ENCODE results near the gene KCNJ12. TPM values are rescaled to one million over a fixed set of nuclear protein-coding genes. Genes with fewer than 3 reads are reported as not detected.
"Not testable (repeated sequence)": the region's sequence is repeated elsewhere in the genome, so short reads cannot be mapped to it uniquely, and the experiment has no call there.

KCNJ12 gene
- total and polyA plus RNA-seq, 2 of the 4 experiments (the other 2 are of a cell fraction) = under 0.01 to 0.10 TPM

GRCh38 chr17:21436481-21436880 lies 60.3 kb downstream of the KCNJ12 start:
- WGBS, 2 experiments (ENCODE audit: extremely low coverage in 2 of 2, insufficient read length in 1 of 2) = no CpG with 5 or more reads among the region's 7 CpGs
- H3K56ac ChIP-seq (ENCODE audit: extremely low read depth, insufficient read depth, low read length); H2BK15ac ChIP-seq (ENCODE audit: low read depth, low read length); H2AK5ac ChIP-seq (ENCODE audit: low read depth, low read length); H3K4me1 ChIP-seq (ENCODE audit: control insufficient read depth, insufficient read depth, low read length); dilution Hi-C loops (cut with HindIII; ENCODE audit: low sequenced_read_pairs, unreplicated experiment); H3K36me3 ChIP-seq (ENCODE audit: control insufficient read depth, insufficient read depth, low read length); H2BK20ac ChIP-seq (ENCODE audit: low read depth, low read length); H3K23ac ChIP-seq (ENCODE audit: low read depth, low read length); H2AK9ac ChIP-seq (replicated peaks; ENCODE audit: low read depth, low read length, poor library complexity); CTCF ChIA-PET; H3K4ac ChIP-seq (ENCODE audit: low read depth, low read length); H3K9me3 ChIP-seq (ENCODE audit: control insufficient read depth, insufficient read depth, low read length); H3K4me2 ChIP-seq (ENCODE audit: low read depth, low read length); H4K8ac ChIP-seq (ENCODE audit: low read depth in 2 of 2, low read length in 2 of 2); intact Hi-C loops (cut with micrococcal nuclease); H3K9me1 ChIP-seq (ENCODE audit: insufficient read depth, low read length); H3K4me3 ChIP-seq (ENCODE audit: insufficient read depth, low read depth, low read length); H3K79me1 ChIP-seq (ENCODE audit: low read depth in 1 of 2, low read length in 2 of 2); H4K91ac ChIP-seq (ENCODE audit: insufficient read depth, low read depth, low read length); H4K20me1 ChIP-seq (ENCODE audit: insufficient read depth, low read length); H4K5ac ChIP-seq (ENCODE audit: low read depth, low read length); DNase-seq; H2BK120ac ChIP-seq (ENCODE audit: low read depth, low read length); H3K27me3 ChIP-seq (ENCODE audit: control insufficient read depth, insufficient read depth, low read length); H3K9ac ChIP-seq (ENCODE audit: low read depth, low read length); H3K14ac ChIP-seq (replicated peaks; ENCODE audit: low read depth, low read length); H2BK5ac ChIP-seq (ENCODE audit: low read depth, low read length, poor library complexity, severe bottlenecking); H3K18ac ChIP-seq (ENCODE audit: low read depth, low read length); ATAC-seq (ENCODE audit: low read depth); POLR2A ChIA-PET (ENCODE audit: unreplicated experiment); BruUV-seq (replicated peaks); H3K27ac ChIP-seq (ENCODE audit: insufficient read depth, low read length); in situ Hi-C loops (cut with MboI; ENCODE audit: low sequenced_read_pairs); H2AFZ ChIP-seq (replicated peaks; ENCODE audit: low read length, poor library complexity): not testable (repeated sequence)

GRCh38 chr17:21436883-21437836 lies 61.0 kb downstream of the KCNJ12 start:
- H4K20me1 ChIP-seq (ENCODE audit: insufficient read depth, low read length); ATAC-seq (ENCODE audit: low read depth); H2AK9ac ChIP-seq (replicated peaks; ENCODE audit: low read depth, low read length, poor library complexity); H3K79me1 ChIP-seq (ENCODE audit: low read depth in 1 of 2, low read length in 2 of 2); H3K14ac ChIP-seq (replicated peaks; ENCODE audit: low read depth, low read length); in situ Hi-C loops (cut with MboI; ENCODE audit: low sequenced_read_pairs); H3K9me3 ChIP-seq (ENCODE audit: control insufficient read depth, insufficient read depth, low read length); H3K23ac ChIP-seq (ENCODE audit: low read depth, low read length); H2AFZ ChIP-seq (replicated peaks; ENCODE audit: low read length, poor library complexity); CTCF ChIA-PET; H3K27me3 ChIP-seq (ENCODE audit: control insufficient read depth, insufficient read depth, low read length); H2BK20ac ChIP-seq (ENCODE audit: low read depth, low read length); H3K4me1 ChIP-seq (ENCODE audit: control insufficient read depth, insufficient read depth, low read length); H2BK5ac ChIP-seq (ENCODE audit: low read depth, low read length, poor library complexity, severe bottlenecking); intact Hi-C loops (cut with micrococcal nuclease); H3K36me3 ChIP-seq (ENCODE audit: control insufficient read depth, insufficient read depth, low read length); H4K5ac ChIP-seq (ENCODE audit: low read depth, low read length); POLR2A ChIA-PET (ENCODE audit: unreplicated experiment); H4K91ac ChIP-seq (ENCODE audit: insufficient read depth, low read depth, low read length); DNase-seq; H2AK5ac ChIP-seq (ENCODE audit: low read depth, low read length); H3K27ac ChIP-seq (ENCODE audit: insufficient read depth, low read length); H3K9me1 ChIP-seq (ENCODE audit: insufficient read depth, low read length); BruUV-seq (replicated peaks); H2BK15ac ChIP-seq (ENCODE audit: low read depth, low read length); H3K4ac ChIP-seq (ENCODE audit: low read depth, low read length); H3K4me2 ChIP-seq (ENCODE audit: low read depth, low read length); H3K4me3 ChIP-seq (ENCODE audit: insufficient read depth, low read depth, low read length); dilution Hi-C loops (cut with HindIII; ENCODE audit: low sequenced_read_pairs, unreplicated experiment); H3K56ac ChIP-seq (ENCODE audit: extremely low read depth, insufficient read depth, low read length); H4K8ac ChIP-seq (ENCODE audit: low read depth in 2 of 2, low read length in 2 of 2); H3K9ac ChIP-seq (ENCODE audit: low read depth, low read length); H2BK120ac ChIP-seq (ENCODE audit: low read depth, low read length); H3K18ac ChIP-seq (ENCODE audit: low read depth, low read length): not testable (repeated sequence)
- no CpG with 5 or more reads among the region's 15 CpGs for WGBS, 2 experiments (ENCODE audit: extremely low coverage in 2 of 2, insufficient read length in 1 of 2)
